Stimulated activated CD4-positive, alpha-beta T cell treated with anti-CD3 and anti-CD28 coated beads, Interleukin-15, amount 100 ng/mL, for 24 hours (primary cell): Measurements from ENCODE around the gene BRD9.
"Not testable (repeated sequence)": the region's sequence is repeated elsewhere in the genome, so short reads cannot be mapped to it uniquely, and the experiment has no call there.

ENCODE experiments used
- DNase-seq: peaks from one replicate; pipeline ENCODE4 v3.0.0-alpha.2; 2020

The BRD9 gene

DNA sequence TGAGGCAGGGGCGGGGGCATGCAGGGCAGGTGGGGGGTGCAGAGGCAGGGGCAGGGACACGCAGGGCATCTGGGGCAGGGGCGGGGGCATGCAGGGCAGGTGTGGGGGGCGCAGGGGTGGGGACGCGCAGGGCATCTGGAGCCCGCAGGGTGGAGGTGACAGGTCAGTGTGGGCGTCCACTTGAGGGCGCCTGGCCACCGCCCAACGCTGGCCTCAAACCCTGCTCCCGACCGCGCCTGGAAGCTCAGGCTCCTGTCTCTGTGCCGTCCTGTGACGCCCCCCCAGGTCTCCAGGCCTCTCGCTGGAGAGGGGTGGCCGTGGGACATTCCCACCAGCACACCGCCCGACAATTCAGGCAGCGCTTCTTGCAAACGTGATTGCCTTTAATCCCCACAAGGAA lies 48.7 kb downstream of the BRD9 start:
- DNase-seq, result not testable (repeated sequence)

DNA sequence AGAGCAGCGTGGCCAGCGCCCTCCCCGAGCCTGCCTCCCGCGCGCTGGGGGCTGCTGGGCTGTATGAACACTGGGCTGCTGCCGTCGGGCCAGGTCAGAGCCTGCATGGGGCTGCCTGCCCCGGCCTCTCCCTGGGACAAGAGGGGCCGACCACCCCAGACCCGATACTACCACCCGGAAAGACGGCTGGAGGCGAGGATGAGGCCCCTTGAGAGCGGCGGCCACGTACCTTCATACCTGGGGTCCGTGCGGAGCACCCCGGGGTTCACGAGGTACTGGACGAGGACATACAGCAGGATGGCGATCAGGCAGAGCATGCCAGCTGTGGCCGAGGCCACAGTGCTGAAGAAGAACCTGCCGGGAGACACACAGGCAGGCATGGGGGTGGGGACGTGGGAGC lies 49.2 kb downstream of the BRD9 start:
- DNase-seq, result not testable (repeated sequence)

DNA sequence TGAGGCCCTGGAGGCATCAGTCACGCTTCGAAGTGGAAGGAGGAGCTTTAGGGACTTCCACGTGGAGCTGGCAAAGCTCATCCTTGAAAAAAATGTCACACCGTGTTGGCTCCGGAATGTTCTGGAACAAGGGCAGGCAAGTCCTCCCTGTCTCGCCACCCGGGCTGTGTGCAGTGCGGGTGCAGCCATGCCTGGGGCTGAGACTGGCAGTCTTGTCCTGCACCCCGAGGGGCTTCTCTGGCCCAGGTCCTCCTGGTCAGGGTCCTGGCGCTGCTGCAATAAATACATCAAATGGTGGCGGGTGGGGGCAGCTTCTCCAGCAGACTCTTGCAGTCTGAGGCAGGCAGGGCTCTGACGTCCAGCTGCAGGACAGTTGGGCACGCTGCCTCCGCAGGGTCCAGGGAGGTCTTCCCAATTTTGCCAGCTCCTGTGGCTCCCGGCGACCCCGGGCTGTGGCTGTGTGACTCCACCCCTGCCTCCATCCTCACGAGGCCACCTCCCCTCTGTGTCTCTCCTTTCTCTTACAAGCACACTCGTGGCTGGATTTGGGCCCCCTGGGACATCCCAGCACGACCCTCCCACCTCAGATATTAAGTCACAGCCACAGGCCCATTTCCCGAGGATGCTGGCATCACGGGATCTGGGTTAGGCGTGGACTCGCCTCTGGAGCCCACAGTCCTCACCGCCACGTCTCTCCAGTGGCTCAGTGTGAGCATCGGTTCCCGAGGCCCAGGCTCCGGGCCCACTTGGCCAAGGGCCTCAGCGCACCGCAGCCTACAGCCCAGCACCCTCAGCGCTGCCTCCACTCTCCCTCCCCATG lies 50.0 kb downstream of the BRD9 start:
- not testable (repeated sequence) for DNase-seq

DNA sequence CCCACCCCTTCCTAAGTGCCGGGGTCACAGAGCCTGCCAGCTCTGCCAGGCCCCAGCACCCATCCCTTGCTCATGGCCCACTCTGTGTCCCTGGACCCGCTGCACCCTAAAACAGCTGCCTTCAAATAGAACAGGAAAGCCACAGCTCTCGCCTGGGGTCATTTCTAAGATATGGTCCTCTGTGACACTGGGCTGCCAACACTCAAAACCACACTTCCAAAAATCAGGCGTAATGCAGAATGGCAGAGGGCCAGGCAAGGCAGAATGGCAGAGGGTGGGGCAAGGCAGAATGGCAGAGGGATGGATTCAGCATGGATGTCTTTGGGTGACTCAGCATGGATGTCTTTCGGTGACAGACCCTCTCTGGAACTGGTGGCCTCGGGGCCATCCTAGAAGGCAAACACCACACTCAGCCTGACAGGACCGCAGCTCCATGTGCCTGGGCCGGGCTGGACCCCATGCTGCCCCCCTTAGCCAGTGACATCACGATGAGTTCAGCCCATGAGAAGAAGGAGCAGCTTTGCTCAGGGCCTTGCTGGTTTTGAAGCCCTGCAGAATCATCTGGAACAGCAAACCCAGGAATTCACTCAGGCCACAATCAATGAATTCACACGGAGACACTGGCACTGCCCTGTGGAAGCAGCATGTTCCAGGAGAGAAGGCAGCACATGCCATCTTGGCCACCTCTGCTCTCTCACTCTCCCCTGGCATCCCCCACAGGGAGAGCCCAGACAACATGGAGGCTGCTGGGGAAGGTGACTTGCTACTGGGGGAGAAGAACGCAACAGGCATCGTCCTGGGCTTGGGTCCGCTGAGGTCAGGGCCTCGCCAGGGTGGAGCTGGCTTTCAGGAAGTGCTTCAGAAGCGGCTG lies 50.8 kb downstream of the BRD9 start:
- not testable (repeated sequence) for DNase-seq

DNA sequence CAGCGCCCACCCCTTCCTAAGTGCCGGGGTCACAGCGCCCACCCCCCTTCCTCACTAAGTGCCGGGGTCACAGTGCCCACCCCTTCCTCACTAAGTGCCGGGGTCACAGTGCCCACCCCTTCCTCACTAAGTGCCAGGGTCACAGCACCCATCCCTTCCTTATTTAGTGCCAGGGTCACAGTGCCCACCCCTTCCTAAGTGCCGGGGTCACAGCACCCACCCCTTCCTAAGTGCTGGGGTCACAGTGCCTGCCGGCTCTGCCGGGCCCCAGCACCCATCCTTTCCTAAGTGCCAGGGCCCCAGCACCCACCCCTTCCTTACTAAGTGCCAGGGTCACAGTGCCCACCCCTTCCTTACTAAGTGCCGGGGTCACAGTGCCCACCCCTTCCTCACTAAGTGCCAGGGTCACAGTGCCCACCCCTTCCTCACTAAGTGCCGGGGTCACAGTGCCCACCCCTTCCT lies 51.6 kb downstream of the BRD9 start:
- DNase-seq, result not testable (repeated sequence)

DNA sequence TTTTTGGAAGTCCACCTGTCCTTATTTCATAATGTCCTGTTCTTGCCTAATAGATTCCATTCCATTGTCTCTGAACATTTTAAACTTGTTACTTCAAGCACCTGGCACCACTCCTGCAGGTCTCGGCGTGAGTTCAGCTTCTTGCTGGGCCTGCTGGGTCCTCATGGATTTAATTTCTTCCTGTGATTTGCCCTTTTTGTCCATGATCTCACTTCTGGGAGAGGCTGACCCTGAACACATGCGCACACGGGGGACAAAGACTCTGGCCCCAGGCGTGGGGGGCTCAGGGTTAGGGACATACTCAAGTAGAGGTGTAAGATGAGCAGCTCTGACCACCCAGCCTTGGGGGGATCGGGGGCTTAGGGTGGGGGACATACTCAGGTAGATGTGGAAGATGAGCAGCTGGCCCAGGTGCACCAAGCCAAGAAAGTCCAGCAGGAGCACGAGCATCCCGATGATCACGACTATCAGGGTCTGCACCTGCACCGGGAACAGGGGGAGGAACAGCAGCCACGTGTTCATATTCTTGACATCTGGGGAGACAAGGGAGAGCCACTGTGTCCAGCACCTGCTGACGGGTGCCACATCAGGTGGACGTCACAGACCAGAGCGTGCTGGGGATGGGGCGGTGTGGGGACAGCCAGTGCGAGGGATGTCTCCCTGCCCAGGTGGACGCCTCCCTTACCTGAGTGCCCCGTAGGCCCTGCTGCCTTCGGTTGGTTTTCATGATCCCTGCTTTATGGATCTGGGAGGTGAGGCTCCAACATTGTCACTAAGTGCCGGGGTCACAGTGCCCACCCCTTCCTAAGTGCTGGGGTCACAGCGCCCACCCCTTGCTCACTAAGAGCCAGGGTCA lies 52.3 kb downstream of the BRD9 start:
- not testable (repeated sequence) for DNase-seq

DNA sequence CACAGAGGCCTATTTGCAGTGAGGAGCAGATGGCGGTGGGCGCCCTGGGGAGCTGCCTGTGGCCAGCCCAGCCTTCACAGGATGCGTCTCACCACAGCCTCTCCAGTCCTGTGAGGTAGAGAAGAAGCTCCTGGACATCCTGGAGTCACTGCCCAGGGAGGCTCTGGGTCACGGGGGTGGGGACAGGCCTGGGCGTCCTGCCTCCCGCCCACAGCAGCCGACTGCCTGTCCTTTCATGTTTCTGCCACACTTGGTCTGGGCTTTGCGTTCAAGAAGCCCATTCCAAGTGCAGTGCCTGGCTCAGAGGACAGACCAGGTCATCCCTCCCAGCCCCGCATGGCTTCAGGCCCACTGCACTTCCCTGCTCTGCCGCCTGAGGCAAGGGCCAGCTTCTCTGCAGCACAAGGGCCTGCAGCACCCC lies 54.2 kb downstream of the BRD9 start:
- DNase-seq, result not testable (repeated sequence)

DNA sequence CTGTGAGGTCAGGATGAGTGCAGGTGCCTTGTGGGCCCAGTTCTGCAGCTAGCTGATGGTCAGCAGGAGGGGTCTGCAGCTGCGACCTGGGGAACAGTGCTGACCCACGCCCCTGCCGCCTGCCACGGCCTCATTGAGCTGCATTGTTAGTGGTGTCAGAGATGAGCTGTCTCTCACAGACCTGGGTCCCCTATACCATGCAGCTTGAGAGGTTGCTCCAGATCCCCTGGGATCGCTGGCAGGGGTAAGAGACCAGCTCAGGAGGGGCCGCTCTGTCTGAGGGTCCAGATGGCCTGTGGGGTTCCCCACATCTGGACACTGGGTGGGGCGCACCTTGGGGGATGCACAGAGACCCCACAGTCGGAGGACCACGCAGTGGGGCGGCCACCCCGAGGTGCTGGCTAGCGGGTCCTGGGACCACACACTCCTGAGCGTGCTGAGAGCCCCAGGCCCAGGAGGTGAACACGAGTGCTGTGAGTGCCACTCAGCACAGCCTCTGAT lies 54.9 kb downstream of the BRD9 start:
- DNase-seq, result not testable (repeated sequence)

DNA sequence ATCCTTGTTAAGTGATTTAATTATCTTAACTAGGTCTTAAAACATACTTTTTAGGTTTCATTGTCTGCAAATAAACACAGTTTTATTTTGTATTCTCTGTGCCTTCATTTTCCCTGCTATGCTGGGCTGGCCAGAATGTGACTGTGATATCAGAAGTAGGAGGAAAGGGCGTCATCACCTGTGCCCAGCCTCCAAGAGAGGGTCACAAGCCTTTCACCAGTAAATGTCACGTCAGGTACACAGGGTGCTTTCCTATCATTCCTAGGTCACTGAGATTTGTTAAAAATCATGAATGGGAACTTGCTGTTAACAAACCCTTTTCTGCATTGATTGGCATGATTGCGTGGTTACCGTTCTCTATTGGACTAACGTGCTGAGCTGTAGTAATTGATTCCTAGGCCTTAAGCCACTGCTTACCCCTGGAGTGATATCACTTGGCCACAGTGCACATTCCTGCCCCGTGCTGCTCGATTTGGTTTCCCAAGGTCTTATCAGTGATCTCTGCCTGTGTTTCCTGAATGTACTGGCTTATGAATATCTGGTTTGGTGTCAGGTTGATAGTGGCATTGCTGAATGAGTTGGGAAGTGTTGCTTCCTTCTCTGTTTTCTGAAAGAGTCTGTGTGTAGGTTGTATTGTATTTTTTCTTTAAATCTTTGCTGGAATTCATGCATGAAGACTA lies 56.5 kb downstream of the BRD9 start:
- not testable (repeated sequence) for DNase-seq

DNA sequence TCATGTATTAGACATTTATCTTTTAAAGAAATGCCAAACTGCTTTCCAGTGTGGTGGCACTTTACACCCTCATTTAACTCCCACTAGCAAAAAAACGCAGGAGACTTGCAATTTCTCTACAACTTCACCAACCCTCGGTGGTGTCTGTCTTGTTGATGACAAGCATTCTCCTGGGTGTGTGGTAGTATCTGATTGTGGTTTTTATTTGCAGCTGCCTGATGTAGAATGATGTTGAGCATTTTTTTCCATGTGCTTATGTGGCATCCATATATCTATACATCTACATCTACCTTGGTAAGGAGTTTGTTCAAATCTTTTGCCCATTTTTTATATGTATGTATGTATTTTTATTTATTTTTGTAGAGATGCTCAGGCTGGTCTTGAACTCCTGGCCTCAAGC lies 58.6 kb downstream of the BRD9 start:
- not testable (repeated sequence) for DNase-seq

DNA sequence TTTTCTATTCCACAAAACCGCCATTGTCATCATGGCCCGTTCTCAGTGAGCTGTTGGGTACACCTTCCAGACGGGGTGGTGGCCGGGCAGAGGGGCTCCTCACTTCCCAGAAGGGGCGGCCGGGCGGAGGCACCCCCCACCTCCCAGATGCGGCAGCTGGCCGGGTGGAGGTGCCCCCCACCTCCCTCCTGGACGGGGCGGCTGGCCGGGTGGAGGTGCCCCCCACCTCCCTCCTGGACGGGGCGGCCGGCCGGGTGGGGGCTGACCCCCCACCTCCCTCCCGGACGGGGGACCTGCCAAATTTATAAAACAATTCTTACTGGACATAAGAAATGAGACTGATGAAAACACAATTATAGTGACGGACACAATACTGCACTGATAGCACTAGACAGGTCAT lies 64.4 kb downstream of the BRD9 start:
- not testable (repeated sequence) for DNase-seq

DNA sequence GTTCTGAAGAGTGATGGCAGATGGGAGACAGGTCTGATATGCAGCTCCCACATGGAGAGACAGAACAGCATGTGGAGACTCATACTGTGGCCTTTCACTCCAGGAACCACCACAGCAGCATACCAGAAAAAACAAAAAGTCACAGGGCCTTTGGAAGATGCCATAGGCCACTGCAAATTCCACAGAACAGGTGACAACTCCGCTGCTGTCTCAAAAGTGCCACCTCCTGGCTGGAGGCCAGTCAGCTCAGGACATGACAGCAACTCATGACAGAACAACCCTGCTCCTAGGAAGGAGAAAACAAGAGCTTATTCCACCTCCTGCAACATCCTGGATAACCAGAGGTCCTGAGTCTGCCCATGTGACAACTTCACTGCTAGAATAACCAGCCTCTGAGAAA lies 67.1 kb downstream of the BRD9 start:
- DNase-seq, result not testable (repeated sequence)

DNA sequence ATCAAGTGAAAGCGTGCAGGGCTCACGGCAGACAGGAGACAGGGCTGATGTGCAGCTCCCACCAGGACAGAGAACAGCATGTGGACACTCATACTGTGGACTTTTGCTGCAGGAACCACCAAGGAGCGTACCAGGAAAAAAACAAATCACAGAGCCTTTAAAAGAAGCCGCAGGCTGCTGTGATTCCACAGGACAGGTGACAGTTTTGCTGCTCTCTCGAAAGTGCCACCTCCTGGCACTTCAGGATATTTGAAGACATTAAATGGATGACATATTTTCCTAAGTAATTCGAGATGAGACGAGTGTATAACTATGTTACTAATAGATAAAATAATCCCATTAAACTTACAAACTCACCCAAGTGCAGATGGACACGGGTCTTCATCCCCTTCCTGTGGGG lies 71.1 kb downstream of the BRD9 start:
- DNase-seq, result no peak

DNA sequence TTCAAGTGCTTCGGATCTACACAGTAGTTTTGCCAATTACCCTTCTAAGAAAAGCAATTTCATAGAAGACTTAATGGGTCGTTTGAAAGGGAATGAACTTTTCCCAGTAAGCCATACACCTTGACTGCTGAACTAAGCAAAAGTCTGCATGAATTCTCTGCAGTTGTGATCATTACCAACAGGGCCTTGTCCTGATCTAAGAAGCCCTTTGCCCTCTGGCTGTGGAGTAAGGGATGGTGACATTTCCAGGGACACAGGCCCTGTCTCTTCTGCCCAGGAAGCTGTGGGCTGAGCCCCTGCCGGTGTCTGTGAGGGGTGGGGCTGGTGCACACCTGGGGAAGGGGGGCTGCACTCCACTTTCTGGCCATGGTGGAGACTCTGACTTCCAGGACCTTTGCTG lies 72.4 kb downstream of the BRD9 start:
- no peak for DNase-seq

DNA sequence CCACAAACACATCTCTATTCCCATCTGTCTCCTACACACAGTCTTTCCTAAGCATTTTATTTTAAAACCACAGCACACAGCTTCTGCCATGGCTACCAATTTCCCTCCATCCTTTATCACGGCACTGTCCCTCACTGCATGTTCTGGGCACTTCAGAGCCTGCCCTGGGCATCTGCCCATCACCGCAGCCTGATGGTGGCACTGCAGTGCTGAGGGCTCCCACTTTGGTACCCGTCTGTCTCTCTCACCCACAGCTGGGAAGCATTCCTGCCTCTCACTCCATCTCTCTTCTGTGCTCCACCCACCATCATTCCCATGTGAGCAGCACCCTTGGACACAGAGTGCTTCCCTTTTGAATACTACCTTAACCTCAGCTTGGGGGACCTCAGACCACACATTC lies 73.5 kb downstream of the BRD9 start:
- DNase-seq, result no peak

DNA sequence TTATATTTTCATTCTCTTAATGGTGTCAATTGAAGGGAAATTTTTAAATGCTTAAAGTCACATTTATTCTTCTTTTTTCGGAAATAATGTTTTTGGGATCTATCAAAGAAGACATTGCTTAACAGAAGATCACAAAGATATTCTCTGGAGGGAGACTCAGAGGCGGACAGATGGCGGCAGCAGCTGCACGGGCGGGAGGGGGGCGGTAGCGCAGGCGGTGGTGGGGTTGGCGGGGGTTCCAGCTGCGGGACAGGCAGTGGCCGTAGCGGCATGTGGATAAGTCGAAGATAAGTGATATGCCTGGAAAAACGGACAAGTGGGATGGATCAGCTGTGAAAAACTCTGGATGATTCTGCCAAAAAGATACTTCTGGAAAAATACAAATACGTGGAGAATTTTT lies 76.4 kb downstream of the BRD9 start:
- no peak for DNase-seq

DNA sequence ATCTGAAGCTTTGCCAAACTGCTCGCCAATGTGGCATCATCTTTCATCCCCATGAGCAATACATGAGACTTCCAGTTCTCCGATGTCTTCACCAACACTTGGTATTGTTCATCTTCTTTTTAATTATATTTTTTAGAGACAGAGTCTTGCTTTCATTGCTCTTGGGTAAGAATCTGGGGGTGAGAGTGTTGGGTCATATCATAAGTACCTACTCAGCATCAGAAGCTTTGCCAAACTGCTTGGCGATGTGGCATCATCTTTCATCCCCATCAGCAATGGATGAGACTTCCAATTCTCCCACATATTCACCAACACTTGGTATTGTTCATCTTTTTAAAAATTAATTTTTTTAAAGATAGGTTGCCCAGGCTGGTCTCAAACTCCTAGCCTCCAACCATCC lies 77.2 kb downstream of the BRD9 start:
- DNase-seq, result no peak
